HPDE6-E6E7 (cell line): ENCODE results near the gene FOXF2.
"Not testable (repeated sequence)": the region's sequence is repeated elsewhere in the genome, so short reads cannot be mapped to it uniquely, and the experiment has no call there.

Source experiments
- DNase-seq: peaks from one replicate; pipeline ENCODE4 v3.0.0; 2011; ENCODE audit warnings: missing footprints; ENCODE audit errors: extremely low spot score

Gene FOXF2

GRCh38 chr6:1389369-1390132 is at the start of gene FOXF2:
Gene FOXF2 (plus strand): TSS chr6:1389576. CDS start chr6:1389948, 372 bp downstream.
- DNase-seq, result no peak

- DNase-seq, result no peak
These were observed 43.3 kb upstream of the FOXF2 start for GRCh38 chr6:1346101-1346500.

- DNase-seq, result no peak
These were observed 42.8 kb upstream of the FOXF2 start for GRCh38 chr6:1346558-1347091.

GRCh38 chr6:1347161-1347560 is 42.2 kb upstream of the FOXF2 start:
- DNase-seq, result no peak

GRCh38 chr6:1348675-1349074 is 40.7 kb upstream of the FOXF2 start:
- no peak for DNase-seq

GRCh38 chr6:1349655-1350054 is 39.7 kb upstream of the FOXF2 start:
- DNase-seq, result no peak

GRCh38 chr6:1351381-1352008 is 37.9 kb upstream of the FOXF2 start:
- no peak for DNase-seq

- DNase-seq, result not testable (repeated sequence)
These were observed 34.3 kb upstream of the FOXF2 start for GRCh38 chr6:1355068-1355467.

GRCh38 chr6:1361717-1362116 is 27.7 kb upstream of the FOXF2 start:
- not testable (repeated sequence) for DNase-seq

- DNase-seq, result no peak
These were observed 26.7 kb upstream of the FOXF2 start for GRCh38 chr6:1362643-1363042.

- DNase-seq, result no peak
These were observed 26.1 kb upstream of the FOXF2 start for GRCh38 chr6:1363298-1363697.

GRCh38 chr6:1363729-1364572 is 25.4 kb upstream of the FOXF2 start:
- no peak for DNase-seq

GRCh38 chr6:1364791-1365190 is 24.6 kb upstream of the FOXF2 start:
- no peak for DNase-seq

GRCh38 chr6:1365686-1366085 is 23.7 kb upstream of the FOXF2 start:
- DNase-seq, result no peak

- no peak for DNase-seq
These were observed 21.6 kb upstream of the FOXF2 start for GRCh38 chr6:1367771-1368170.

GRCh38 chr6:1368940-1369339 is 20.4 kb upstream of the FOXF2 start:
- no peak for DNase-seq

- not testable (repeated sequence) for DNase-seq
These were observed 19.7 kb upstream of the FOXF2 start for GRCh38 chr6:1369695-1370094.

GRCh38 chr6:1371933-1372332 is 17.4 kb upstream of the FOXF2 start:
- no peak for DNase-seq

- DNase-seq, result no peak
These were observed 16.7 kb upstream of the FOXF2 start for GRCh38 chr6:1372690-1373089.

GRCh38 chr6:1376653-1377052 is 12.7 kb upstream of the FOXF2 start:
- DNase-seq, result no peak

- DNase-seq, result no peak
These were observed 11.8 kb upstream of the FOXF2 start for GRCh38 chr6:1377526-1377925.
